B cell (primary cell): ENCODE results near the gene PODN.

ENCODE experiments used
- EZH2 ChIP-seq: IDR thresholded peaks from 2 replicates; pipeline ENCODE4 v1.6.1; 2012; ENCODE audit warnings: borderline replicate concordance, low read depth, mild to moderate bottlenecking, moderate library complexity, low read length; ENCODE audit not compliant: insufficient read depth, poor library complexity, severe bottlenecking
- TF ChIP-seq, protein P1 (sequence below): fragments of 200-600 bp; IDR thresholded peaks from one replicate; pipeline ENCODE4 v1.8.0; 2022; ENCODE audit warnings: antibody characterized with exemption, mild to moderate bottlenecking

DNA sequence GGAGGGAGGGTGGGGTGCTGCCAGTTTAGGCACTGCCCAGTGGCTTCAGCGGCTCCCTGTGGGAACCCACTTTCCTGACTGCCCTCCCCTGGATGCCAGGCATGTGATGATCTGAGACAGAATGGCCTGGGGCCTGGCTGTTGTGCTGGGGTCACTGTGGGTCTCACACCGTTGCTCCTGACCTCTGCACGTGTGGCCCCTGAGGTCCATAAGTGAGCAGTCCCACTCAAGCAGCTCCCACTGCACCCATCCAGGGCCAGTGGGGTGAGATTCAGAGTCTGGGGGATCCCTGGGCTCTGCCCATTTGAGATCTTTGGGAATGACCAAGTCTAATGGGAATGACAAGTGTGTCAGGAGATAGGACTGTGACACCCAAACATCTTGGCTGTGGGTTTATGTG is 18.0 kb downstream of the PODN start:
- TF ChIP-seq, protein P1, sequence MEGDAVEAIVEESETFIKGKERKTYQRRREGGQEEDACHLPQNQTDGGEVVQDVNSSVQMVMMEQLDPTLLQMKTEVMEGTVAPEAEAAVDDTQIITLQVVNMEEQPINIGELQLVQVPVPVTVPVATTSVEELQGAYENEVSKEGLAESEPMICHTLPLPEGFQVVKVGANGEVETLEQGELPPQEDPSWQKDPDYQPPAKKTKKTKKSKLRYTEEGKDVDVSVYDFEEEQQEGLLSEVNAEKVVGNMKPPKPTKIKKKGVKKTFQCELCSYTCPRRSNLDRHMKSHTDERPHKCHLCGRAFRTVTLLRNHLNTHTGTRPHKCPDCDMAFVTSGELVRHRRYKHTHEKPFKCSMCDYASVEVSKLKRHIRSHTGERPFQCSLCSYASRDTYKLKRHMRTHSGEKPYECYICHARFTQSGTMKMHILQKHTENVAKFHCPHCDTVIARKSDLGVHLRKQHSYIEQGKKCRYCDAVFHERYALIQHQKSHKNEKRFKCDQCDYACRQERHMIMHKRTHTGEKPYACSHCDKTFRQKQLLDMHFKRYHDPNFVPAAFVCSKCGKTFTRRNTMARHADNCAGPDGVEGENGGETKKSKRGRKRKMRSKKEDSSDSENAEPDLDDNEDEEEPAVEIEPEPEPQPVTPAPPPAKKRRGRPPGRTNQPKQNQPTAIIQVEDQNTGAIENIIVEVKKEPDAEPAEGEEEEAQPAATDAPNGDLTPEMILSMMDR: no peak
- TF ChIP-seq EZH2: no peak
